GM12878 (cell line): ENCODE results near the gene SNRPN. TPM values are rescaled to one million over a fixed set of nuclear protein-coding genes. Genes with fewer than 3 reads are reported as not detected.
"Not testable (repeated sequence)": the region's sequence is repeated elsewhere in the genome, so short reads cannot be mapped to it uniquely, and the experiment has no call there.

Experiments
- ATAC-seq: fragments of 200-7000 bp; cut with Tn5 transposase; 3 replicates; pipeline ENCODE4 v1.9.1; 2020; ENCODE audit warnings: mild to moderate bottlenecking, moderate library complexity
- BruUV-seq: library from RNA; stranded (reverse); fragments of 400-500 nt; replicated peaks from 2 replicates; lab custom pipeline; 2021; lab: Mats Ljungman, UMichigan
- CTCF ChIA-PET: fragments of 300-600 bp; sonication (Branson Sonifier 250); formaldehyde crosslinking; extraction: SDS; loops from one replicate; lab custom pipeline; 2021; ENCODE audit warnings: inconsistent platforms; lab: Yijun Ruan, JAX
- POLR2A ChIA-PET: fragments of 350-600 bp; formaldehyde crosslinking; extraction: SDS; loops from one replicate; lab custom pipeline; 2021; ENCODE audit warnings: inconsistent platforms; lab: Charles Lee
- RAD21 ChIA-PET: fragments of 300-600 bp; sonication (Branson Sonifier 250); formaldehyde crosslinking; loops from one replicate; lab custom pipeline; 2023; ENCODE audit warnings: antibody characterized with exemption; ENCODE audit not compliant: unreplicated experiment; lab: Charles Lee
- SMC1A ChIA-PET: fragments of 300-600 bp; sonication (Branson Sonifier 250); formaldehyde crosslinking; loops from one replicate; lab custom pipeline; 2023; ENCODE audit not compliant: unreplicated experiment, uncharacterized antibody; lab: Charles Lee
- DNase-seq: peaks from one replicate; pipeline ENCODE4 v3.0.0-alpha.2; 2011; ENCODE audit warnings: low read depth, low spot score
- FAIRE-seq: peaks from 3 replicates; lab custom pipeline; 2011; peaks lifted over from hg19 to GRCh38; lab: Jason Lieb, UNC
- H2AFZ ChIP-seq: 2 replicates; pipeline ENCODE4 v1.6.0; 2011; ENCODE audit warnings: low read depth, low read length, control low read depth; ENCODE audit not compliant: control insufficient read depth
- H3K27ac ChIP-seq: 2 replicates; pipeline ENCODE4 v1.5.1; 2011; ENCODE audit warnings: control low read depth; ENCODE audit not compliant: control insufficient read depth, insufficient read depth
- H3K27me3 ChIP-seq, 2 experiments: replicated peaks in 1 of 2; 2 replicates each; pipeline versions ENCODE4 v1.6.0 to v1.6.1; 2011; ENCODE audit warnings: low read length in 1 of 2; ENCODE audit not compliant: control insufficient read depth in 2 of 2, insufficient read depth in 2 of 2
- H3K36me3 ChIP-seq, 2 experiments: 2 replicates each; pipeline ENCODE4 v1.5.1; 2011; ENCODE audit warnings: low read length in 1 of 2; ENCODE audit not compliant: control insufficient read depth in 2 of 2, insufficient read depth in 2 of 2
- H3K4me1 ChIP-seq: 2 replicates; pipeline ENCODE4 v1.6.1; 2011; ENCODE audit warnings: mild to moderate bottlenecking, low read length, moderate library complexity, mixed read lengths; ENCODE audit not compliant: control insufficient read depth, insufficient read depth
- H3K4me2 ChIP-seq: 2 replicates; pipeline ENCODE4 v1.6.0; 2011; ENCODE audit warnings: control low read depth; ENCODE audit not compliant: control insufficient read depth, insufficient read depth
- H3K4me3 ChIP-seq: fragments of 200-600 bp; sonication (generic); 2 replicates; pipeline ENCODE4 v1.5.1; 2016
- H3K79me2 ChIP-seq: 2 replicates; pipeline ENCODE4 v1.6.0; 2011; ENCODE audit warnings: low read length; ENCODE audit not compliant: control insufficient read depth, insufficient read depth
- H3K9ac ChIP-seq: 2 replicates; pipeline ENCODE4 v1.8.0; 2011; ENCODE audit warnings: low read length, control low read depth, mixed read lengths; ENCODE audit not compliant: control insufficient read depth, insufficient read depth
- H3K9me3 ChIP-seq: replicated peaks from 3 replicates; pipeline ENCODE4 v1.5.1; 2011; ENCODE audit warnings: mild to moderate bottlenecking, low read length; ENCODE audit not compliant: control insufficient read depth, insufficient read depth
- H4K20me1 ChIP-seq: 2 replicates; pipeline ENCODE4 v1.6.0; 2011; ENCODE audit not compliant: control insufficient read depth, insufficient read depth
- EP300 ChIP-seq, 2 experiments: fragments of 150-350 bp in 1 of 2; IDR thresholded peaks; 2 replicates each; pipeline ENCODE4 v1.6.1; 2011 to 2012; ENCODE audit warnings: low read depth in 2 of 2, low read length in 2 of 2, borderline replicate concordance in 1 of 2, improper control_type of control experiment in 1 of 2, inconsistent platforms in 1 of 2; ENCODE audit not compliant: control insufficient read depth in 1 of 2
- PRDM15 ChIP-seq: fragments of 450-650 bp; formaldehyde crosslinking; IDR thresholded peaks from 2 replicates; pipeline ENCODE4 v1.4.0; 2020; ENCODE audit warnings: mild to moderate bottlenecking, moderate library complexity
- WGBS: methylation state at CpG from one replicate; pipeline ENCODE4 v1.1.6; 2016; ENCODE audit warnings: low lambda C conversion rate; ENCODE audit not compliant: insufficient replicate concordance, insufficient coverage; ENCODE audit errors: missing lambda C conversion rate; 5-methylcytosine and 5-hydroxymethylcytosine counted together
- in situ Hi-C: fragments of 300-500 bp; cut with MboI; formaldehyde crosslinking; loops from 9 replicates; pipeline ENCODE4 v1.14.3; 2018; ENCODE audit warnings: mixed read lengths
- intact Hi-C: fragments of 100-400 bp; cut with micrococcal nuclease; formaldehyde crosslinking; loops from one replicate; pipeline ENCODE4 v1.14.2; 2022; ENCODE audit not compliant: unreplicated experiment
- polyA plus RNA-seq, 11 experiments: library from polyadenylated mRNA; depleted of rRNA in 4 of 11; unstranded in 6 of 11; stranded (reverse) in 5 of 11; fragments of >200 nt; fragmentation: Nextera tagmentation in 4 of 11; fragmentation: Illumina TruSeq in 1 of 11; extraction: Ambion mirVana in 4 of 11; extraction: Trizol in 1 of 11; gene quantifications; 1 replicate in 1 of 11; 2 replicates in 10 of 11; pipeline versions ENCODE4 v1.2.1 to v1.2.3, GENCODE V29; 2011 to 2016; ENCODE audit warnings: inconsistent platforms in 2 of 11, missing spikeins in 2 of 11, low read depth in 1 of 11
- total RNA-seq, 4 experiments: library from RNA; depleted of rRNA in 3 of 4; stranded (reverse); fragments of >200 nt in 3 of 4; fragmentation: Illumina TruSeq in 1 of 4; extraction: Trizol in 1 of 4; gene quantifications; 2 replicates each; pipeline versions ENCODE4 v1.2.1 to v1.2.3, GENCODE V29; 2013 to 2021

SNRPN gene
- total and polyA plus RNA-seq, 10 of the 15 experiments (the other 5 are each of a cell fraction or from before 2014, with no cell fraction given): 9.1 to 103 (median 45.5) TPM

GRCh38 chr15:24924621-24925020 is 30.2 kb upstream of the SNRPN start (continued):
- TF ChIP-seq PRDM15 (CRISPR knock-in tag): no peak
- TF ChIP-seq EP300 (IDR thresholded peaks at IDR 0.05; ENCODE audit: borderline replicate concordance in 1 of 2, control insufficient read depth in 1 of 2, low read depth in 2 of 2, low read length in 2 of 2): no peak
- TF ChIP-seq, all 136 proteins: peak for 0

- 18% methylated on average over 10 of the region's 10 CpGs for WGBS
- H3K79me2 ChIP-seq, FAIRE-seq, H3K4me1 ChIP-seq, ATAC-seq, H3K4me2 ChIP-seq, SMC1A ChIA-PET, H3K27ac ChIP-seq, intact Hi-C loops, in situ Hi-C loops, RAD21 ChIA-PET, H3K36me3 ChIP-seq, H3K9ac ChIP-seq, H4K20me1 ChIP-seq, H3K9me3 ChIP-seq, H2AFZ ChIP-seq, DNase-seq, CTCF ChIA-PET, POLR2A ChIA-PET, BruUV-seq, H3K27me3 ChIP-seq, H3K4me3 ChIP-seq: not testable (repeated sequence)
These were observed 22.7 kb upstream of the SNRPN start for GRCh38 chr15:24931874-24932732.
